Parathyroid adenoma (tissue), 2 donors: ENCODE data around the gene NLRP3.
"Not testable (repeated sequence)": the region's sequence is repeated elsewhere in the genome, so short reads cannot be mapped to it uniquely, and the experiment has no call there.

Source experiments
- H2AFZ ChIP-seq: fragments of 300-600 bp; sonication (generic); one replicate; pipeline ENCODE4 v1.7.0; 2017; ENCODE audit warnings: antibody characterized with exemption, mild to moderate bottlenecking
- H3K27ac ChIP-seq: fragments of 300-600 bp; sonication (generic); one replicate; pipeline ENCODE4 v1.7.0; 2017
- H3K27me3 ChIP-seq: fragments of 300-600 bp; sonication (generic); one replicate; pipeline ENCODE4 v1.7.0; 2017; ENCODE audit warnings: low read length; ENCODE audit not compliant: control insufficient read depth, insufficient read depth
- H3K36me3 ChIP-seq: fragments of 300-600 bp; sonication (generic); one replicate; pipeline ENCODE4 v1.7.0; 2017; ENCODE audit warnings: low read length; ENCODE audit not compliant: control insufficient read depth, insufficient read depth
- H3K4me1 ChIP-seq: fragments of 300-600 bp; sonication (generic); one replicate; pipeline ENCODE4 v1.7.0; 2017; ENCODE audit warnings: control low read depth
- H3K4me2 ChIP-seq: fragments of 300-600 bp; sonication (generic); one replicate; pipeline ENCODE4 v1.7.0; 2017; ENCODE audit warnings: low read length
- H3K4me3 ChIP-seq: fragments of 300-600 bp; sonication (generic); one replicate; pipeline ENCODE4 v1.7.0; 2017; ENCODE audit warnings: low read depth, low read length
- H3K79me2 ChIP-seq: fragments of 300-600 bp; sonication (generic); one replicate; pipeline ENCODE4 v1.7.0; 2017; ENCODE audit warnings: control low read depth
- H3K9ac ChIP-seq: fragments of 300-600 bp; sonication (generic); one replicate; pipeline ENCODE4 v1.7.0; 2017; ENCODE audit warnings: mild to moderate bottlenecking
- H3K9me3 ChIP-seq: fragments of 300-600 bp; sonication (generic); one replicate; pipeline ENCODE4 v1.7.0; 2017; ENCODE audit warnings: low read length; ENCODE audit not compliant: control insufficient read depth
- TF ChIP-seq, protein P1 (sequence below): fragments of 300-600 bp; sonication (generic); IDR thresholded peaks from one replicate; pipeline ENCODE4 v1.7.0; 2017; ENCODE audit warnings: antibody characterized with exemption, mild to moderate bottlenecking
- donor health status: primary hyperparathyroidism.

NLRP3 gene

DNA sequence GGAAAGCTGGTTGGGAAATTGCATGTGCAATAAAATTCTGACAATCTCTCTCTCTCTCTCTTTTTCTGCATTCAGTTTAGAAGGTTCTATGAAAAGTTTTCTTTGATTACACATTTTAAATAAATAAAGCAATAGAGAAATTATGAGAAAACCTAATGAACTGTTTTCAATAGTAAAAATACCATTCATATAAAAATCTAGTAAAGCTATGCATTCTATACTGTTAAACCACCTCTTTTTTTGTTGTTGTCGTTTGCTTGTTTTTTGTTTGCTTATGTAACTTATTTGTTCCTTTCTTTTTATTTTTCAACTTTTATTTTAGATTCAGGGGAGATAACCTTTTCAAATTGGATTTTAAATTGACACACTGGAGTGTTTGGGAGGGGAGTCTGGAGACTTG lies 56.1 kb downstream of the NLRP3 start:
- H3K4me3 ChIP-seq = no peak overlapping the region
- no peak overlapping the region for H3K9ac ChIP-seq
- no peaks in the 10 kb centered on the region for H3K79me2 ChIP-seq
- no peaks in the 10 kb centered on the region for H3K4me1 ChIP-seq
- H3K27ac ChIP-seq = no peak overlapping the region
- TF ChIP-seq, protein P1, sequence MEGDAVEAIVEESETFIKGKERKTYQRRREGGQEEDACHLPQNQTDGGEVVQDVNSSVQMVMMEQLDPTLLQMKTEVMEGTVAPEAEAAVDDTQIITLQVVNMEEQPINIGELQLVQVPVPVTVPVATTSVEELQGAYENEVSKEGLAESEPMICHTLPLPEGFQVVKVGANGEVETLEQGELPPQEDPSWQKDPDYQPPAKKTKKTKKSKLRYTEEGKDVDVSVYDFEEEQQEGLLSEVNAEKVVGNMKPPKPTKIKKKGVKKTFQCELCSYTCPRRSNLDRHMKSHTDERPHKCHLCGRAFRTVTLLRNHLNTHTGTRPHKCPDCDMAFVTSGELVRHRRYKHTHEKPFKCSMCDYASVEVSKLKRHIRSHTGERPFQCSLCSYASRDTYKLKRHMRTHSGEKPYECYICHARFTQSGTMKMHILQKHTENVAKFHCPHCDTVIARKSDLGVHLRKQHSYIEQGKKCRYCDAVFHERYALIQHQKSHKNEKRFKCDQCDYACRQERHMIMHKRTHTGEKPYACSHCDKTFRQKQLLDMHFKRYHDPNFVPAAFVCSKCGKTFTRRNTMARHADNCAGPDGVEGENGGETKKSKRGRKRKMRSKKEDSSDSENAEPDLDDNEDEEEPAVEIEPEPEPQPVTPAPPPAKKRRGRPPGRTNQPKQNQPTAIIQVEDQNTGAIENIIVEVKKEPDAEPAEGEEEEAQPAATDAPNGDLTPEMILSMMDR = no peak
- H3K36me3 ChIP-seq = no peaks in the 10 kb centered on the region
- H3K4me2 ChIP-seq = no peak overlapping the region
- no peaks in the 10 kb centered on the region for H3K27me3 ChIP-seq
- no peak overlapping the region for H2AFZ ChIP-seq
- no peaks in the 10 kb centered on the region for H3K9me3 ChIP-seq

DNA sequence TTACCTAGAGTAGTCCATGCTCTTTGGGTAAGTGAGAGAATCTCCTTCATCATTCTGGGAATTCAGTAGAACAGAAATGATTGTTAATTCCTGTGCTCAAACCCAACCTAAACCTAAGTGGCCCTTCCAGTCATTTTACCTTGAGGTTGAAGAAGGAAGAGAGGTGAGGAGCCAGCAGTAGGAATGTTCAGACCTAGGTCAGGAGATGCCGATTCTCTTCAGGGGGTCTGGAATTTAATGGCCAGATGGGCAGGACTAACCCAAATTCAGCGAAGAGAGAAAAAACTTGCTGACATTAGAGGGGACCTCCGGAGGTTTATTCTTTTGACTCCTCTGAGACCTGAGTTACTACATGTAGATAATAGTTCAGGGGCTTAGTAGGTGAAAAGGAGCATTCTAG lies 58.4 kb downstream of the NLRP3 start:
- no peaks in the 10 kb centered on the region for H3K79me2 ChIP-seq
- no peak overlapping the region for H2AFZ ChIP-seq
- H3K9ac ChIP-seq = no peak overlapping the region
- H3K27ac ChIP-seq = no peak overlapping the region
- H3K36me3 ChIP-seq = no peaks in the 10 kb centered on the region
- H3K27me3 ChIP-seq = no peaks in the 10 kb centered on the region
- H3K4me1 ChIP-seq = no peaks in the 10 kb centered on the region
- TF ChIP-seq, protein P1 = no peak
- no peak overlapping the region for H3K4me2 ChIP-seq
- H3K9me3 ChIP-seq = no peaks in the 10 kb centered on the region
- H3K4me3 ChIP-seq = no peak overlapping the region

DNA sequence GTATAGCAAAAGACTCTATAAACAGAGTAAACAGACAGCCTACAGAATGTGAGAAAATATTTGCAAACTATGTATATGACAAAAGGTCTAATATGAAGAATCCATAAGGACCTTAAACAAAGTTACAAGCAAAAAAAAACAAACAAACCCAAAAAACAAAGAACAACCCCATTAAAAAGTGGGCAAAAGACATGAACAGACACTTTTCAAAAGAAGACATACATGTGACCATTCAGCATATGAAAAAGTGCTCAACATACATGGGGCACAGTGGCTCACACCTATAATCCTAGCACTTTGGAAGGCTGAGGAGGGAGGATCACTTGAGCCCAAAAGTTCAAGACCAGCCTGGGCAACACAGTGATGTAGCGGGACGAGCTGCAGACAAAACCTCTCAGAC lies 59.8 kb downstream of the NLRP3 start:
- Histone ChIP-seq H3K4me2 (no peak overlapping the region), H3K4me1 (no peaks in the 10 kb centered on the region), H2AFZ (no peak overlapping the region), H3K36me3 (no peaks in the 10 kb centered on the region), H3K9ac (no peak overlapping the region), H3K27ac (no peak overlapping the region), H3K79me2 (no peaks in the 10 kb centered on the region), H3K9me3 (no peaks in the 10 kb centered on the region), H3K27me3 (no peaks in the 10 kb centered on the region), H3K4me3 (no peak overlapping the region)
- TF ChIP-seq, protein P1 = no peak

DNA sequence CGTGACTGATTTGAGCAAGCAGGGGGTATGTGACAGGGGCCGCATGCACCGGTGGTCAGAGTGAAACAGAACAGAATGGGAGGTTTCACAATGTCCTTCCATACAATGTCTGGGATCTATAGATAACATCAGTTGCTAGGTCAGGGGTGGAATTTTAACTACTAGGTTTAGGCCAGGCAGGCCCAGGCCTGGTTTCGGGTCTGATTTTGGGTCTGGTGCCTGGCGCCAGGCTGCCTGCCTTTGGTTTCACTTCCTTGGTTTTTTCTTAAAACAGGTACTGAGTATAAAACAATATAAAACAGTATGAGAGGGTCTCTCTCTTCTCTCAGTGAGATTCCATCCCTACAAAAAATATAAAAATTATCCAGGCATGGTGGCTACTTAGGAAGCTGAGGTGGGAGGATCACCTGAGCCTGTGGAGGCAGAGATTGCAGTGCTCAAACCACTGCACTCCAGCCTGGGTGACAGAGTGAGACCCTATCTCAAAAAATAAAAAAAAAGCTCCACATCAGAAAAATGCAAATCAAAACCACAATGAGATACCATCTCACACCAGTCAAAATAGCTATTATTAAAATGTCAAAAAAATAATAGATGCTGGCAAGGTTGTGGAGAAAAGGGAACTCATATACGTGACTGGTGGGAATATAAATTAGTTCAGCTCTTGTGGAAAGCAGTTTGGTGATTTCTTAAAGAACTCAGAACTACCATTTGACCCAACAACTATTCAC lies 60.5 kb downstream of the NLRP3 start:
- H3K36me3 ChIP-seq, H2AFZ ChIP-seq, H3K27ac ChIP-seq, H3K4me3 ChIP-seq, H3K27me3 ChIP-seq, H3K9me3 ChIP-seq, H3K79me2 ChIP-seq, H3K4me1 ChIP-seq, H3K4me2 ChIP-seq, H3K9ac ChIP-seq: not testable (repeated sequence)

DNA sequence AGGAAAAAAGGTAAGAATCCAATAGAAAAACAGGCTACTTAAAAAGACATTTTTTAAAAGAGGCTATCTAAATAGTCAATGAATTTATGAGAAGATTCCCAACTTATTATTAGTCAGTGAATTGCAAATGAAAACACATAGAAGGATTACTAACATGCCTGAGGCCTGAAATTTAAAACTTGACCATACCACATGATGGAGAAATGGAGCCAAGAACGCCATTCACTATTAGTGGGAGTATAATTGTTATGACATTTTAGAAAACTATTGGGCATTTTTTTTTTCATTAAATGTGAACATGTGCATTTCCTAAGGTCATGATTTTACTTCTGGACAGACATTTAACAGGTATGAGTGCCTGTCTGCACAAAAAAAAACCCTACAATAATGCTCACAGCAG lies 66.8 kb downstream of the NLRP3 start:
- no peak overlapping the region for H3K4me2 ChIP-seq
- no peak overlapping the region for H2AFZ ChIP-seq
- no peaks in the 10 kb centered on the region for H3K36me3 ChIP-seq
- TF ChIP-seq, protein P1 = no peak
- H3K27me3 ChIP-seq = no peaks in the 10 kb centered on the region
- no peaks in the 10 kb centered on the region for H3K4me1 ChIP-seq
- no peaks in the 10 kb centered on the region for H3K79me2 ChIP-seq
- no peak overlapping the region for H3K9ac ChIP-seq
- no peak overlapping the region for H3K4me3 ChIP-seq
- H3K27ac ChIP-seq = no peak overlapping the region
- no peaks in the 10 kb centered on the region for H3K9me3 ChIP-seq
